ENCODE measurements around the gene HBM. TPM values are rescaled to one million over a fixed set of nuclear protein-coding genes. Genes with fewer than 3 reads are reported as not detected.
"Not testable (repeated sequence)": the region's sequence is repeated elsewhere in the genome, so short reads cannot be mapped to it uniquely, and the experiment has no call there.

HBM gene
- total RNA-seq, 4 donors from 2014 or later: not detected

DNA sequence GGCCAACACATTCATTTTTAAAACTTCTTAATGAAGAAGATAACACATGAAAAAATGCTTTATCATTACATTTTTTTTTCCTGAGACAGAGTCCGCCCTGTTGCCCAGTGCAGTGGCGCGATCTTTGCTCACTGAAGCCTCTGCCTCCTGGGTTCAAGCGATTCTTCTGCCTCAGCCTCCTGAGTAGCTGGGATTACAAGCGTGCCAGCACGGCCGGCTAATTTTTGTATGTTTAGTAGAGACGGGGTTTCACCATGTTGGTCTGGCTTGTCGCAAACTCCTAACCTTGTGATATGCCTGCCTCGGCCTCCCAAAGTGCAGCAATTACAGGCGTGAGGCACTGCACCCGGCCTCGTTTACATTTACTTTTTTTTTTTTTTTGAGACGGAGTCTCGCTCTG is 27.7 kb downstream of the HBM start:
- no peak for DNase-seq (ENCODE audit: low spot score in 2 of 2)
- Histone ChIP-seq H3K4me3 (no peak overlapping the region), H3K27ac (no peak overlapping the region), H3K27me3 (no peaks in the 10 kb centered on the region), H3K4me1 (no peaks in the 10 kb centered on the region), H3K9me3 (no peaks in the 10 kb centered on the region), H3K36me3 (peaks cover 100% of the 10 kb centered on the region)
- 94% methylated on average over 15 of the region's 15 CpGs for WGBS
- no peak for TF ChIP-seq CTCF (IDR thresholded peaks at IDR 0.05)

DNA sequence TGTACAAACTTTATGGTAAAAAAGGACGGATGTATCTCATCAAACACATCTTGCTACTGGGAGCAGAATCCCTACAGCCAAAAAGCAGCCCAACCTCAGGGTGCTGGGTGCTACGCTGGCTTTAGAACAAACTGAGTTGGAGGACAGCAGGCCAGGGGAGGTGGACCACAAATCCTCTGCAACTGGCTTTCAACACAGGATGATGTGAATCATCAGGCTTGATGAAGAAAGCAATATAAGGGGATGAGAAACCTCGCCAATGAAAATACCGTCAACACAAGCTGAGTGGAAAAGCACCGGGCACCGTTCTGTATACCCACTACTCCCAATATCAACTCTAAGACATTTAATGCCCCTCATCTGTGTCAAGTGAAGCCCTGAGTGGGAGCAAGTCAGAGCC is 28.7 kb downstream of the HBM start:
- Histone ChIP-seq H3K4me3 (no peak overlapping the region), H3K27ac (no peak overlapping the region), H3K27me3 (no peaks in the 10 kb centered on the region), H3K4me1 (no peaks in the 10 kb centered on the region), H3K36me3 (peaks cover 100% of the 10 kb centered on the region), H3K9me3 (no peaks in the 10 kb centered on the region)
- TF ChIP-seq CTCF (IDR thresholded peaks at IDR 0.05) (no peak), POLR2A (IDR thresholded peaks at IDR 0.05) (no peak), POLR2AphosphoS5 (IDR thresholded peaks at IDR 0.05) (no peak), EP300 (IDR thresholded peaks at IDR 0.05) (no peak)
- no peak for DNase-seq (ENCODE audit: low spot score in 2 of 2)
- WGBS: 91% methylated on average over 6 of the region's 6 CpGs

- H3K27me3 ChIP-seq: no peaks in the 10 kb centered on the region
- WGBS: 98% methylated on average over 5 of the region's 5 CpGs
- H3K36me3 ChIP-seq: peaks cover 94% of the 10 kb centered on the region
- no peaks in the 10 kb centered on the region for H3K9me3 ChIP-seq
- no peaks in the 10 kb centered on the region for H3K4me1 ChIP-seq
- TF ChIP-seq CTCF (IDR thresholded peaks at IDR 0.05): no peak
- TF ChIP-seq EP300 (IDR thresholded peaks at IDR 0.05): no peak
- TF ChIP-seq POLR2A (IDR thresholded peaks at IDR 0.05): no peak
- TF ChIP-seq POLR2AphosphoS5 (IDR thresholded peaks at IDR 0.05): no peak
- H3K4me3 ChIP-seq: no peak overlapping the region
- no peak for DNase-seq (ENCODE audit: low spot score in 2 of 2)
- no peak overlapping the region for H3K27ac ChIP-seq
Observed at GRCh38 chr16:200388-200787, 34.6 kb downstream of the HBM start.

DNA sequence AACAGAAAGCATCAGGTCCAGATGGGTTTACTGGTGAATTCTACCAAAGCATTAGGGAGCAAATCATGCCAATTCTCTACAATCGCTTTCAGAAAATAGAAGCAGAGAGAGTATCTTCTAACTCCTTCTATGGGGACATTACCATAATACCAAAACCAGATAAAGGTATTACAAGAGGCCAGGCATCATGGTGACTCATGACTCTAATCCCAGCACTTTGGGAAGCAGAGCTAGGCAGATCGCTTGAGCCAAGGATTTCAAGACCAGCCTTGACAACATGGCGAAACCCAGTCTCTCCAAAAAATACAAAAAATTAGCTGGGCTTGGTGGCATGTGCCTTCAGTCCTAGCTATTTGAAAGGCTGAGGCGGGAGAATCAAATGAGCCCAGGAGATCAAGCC is 37.5 kb downstream of the HBM start:
- H3K27ac ChIP-seq: no peak overlapping the region
- WGBS: 94% methylated on average over 4 of the region's 4 CpGs
- no peaks in the 10 kb centered on the region for H3K4me1 ChIP-seq
- H3K27me3 ChIP-seq: no peaks in the 10 kb centered on the region
- TF ChIP-seq EP300 (IDR thresholded peaks at IDR 0.05) (no peak), CTCF (IDR thresholded peaks at IDR 0.05) (no peak)
- H3K4me3 ChIP-seq: no peak overlapping the region
- DNase-seq (ENCODE audit: low spot score in 2 of 2): no peak
- no peaks in the 10 kb centered on the region for H3K9me3 ChIP-seq
- H3K36me3 ChIP-seq: peaks cover 90% of the 10 kb centered on the region

DNA sequence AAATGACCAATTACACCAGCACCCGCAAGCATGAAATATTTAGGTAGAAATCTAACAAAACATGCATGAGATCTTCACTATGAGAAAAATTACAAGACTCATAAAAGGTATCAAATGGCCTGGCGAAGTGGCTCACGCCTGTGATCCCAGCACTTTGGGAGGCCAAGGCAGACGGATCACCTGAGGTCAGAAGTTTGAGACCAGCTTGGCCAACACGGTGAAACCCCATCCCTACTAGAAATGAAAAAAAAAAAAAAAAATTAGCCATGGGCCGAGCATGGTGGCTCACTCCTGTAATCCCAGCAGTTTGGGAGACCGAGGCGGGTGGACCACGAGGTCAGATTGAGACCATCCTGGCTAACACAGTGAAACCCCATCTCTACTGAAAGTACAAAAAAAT is 38.3 kb downstream of the HBM start:
- not testable (repeated sequence) for H3K27ac ChIP-seq; H3K9me3 ChIP-seq; H3K27me3 ChIP-seq; DNase-seq (ENCODE audit: low spot score in 2 of 2); H3K4me1 ChIP-seq; H3K4me3 ChIP-seq
- H3K36me3 ChIP-seq: peaks cover 90% of the 10 kb centered on the region
- 88% methylated on average over 9 of the region's 9 CpGs for WGBS

DNA sequence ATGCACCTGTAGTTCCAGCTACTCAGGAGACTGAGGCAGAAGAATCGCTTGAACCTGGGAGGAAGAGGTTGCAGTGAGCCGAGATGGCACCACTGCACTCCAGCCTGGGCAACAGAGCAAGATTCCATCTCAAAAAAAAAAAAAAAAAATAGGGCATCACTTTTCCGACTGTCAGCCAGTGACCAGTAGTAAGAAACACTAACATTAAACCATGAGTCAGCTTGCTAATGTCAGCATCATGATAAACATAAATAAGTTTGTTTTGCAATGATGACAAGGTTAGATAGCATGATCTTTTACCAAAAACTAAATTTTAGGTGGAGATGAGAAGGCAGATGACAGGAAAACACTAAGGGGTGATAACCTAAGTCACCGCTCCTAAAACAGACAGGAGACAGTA is 43.6 kb downstream of the HBM start:
- DNase-seq (ENCODE audit: low spot score in 2 of 2); H3K9me3 ChIP-seq; H3K4me1 ChIP-seq; H3K27ac ChIP-seq; H3K4me3 ChIP-seq; H3K27me3 ChIP-seq: not testable (repeated sequence)
- H3K36me3 ChIP-seq: peaks cover 93% of the 10 kb centered on the region
- WGBS: 95% methylated on average over 4 of the region's 4 CpGs

- H3K4me3 ChIP-seq; H3K9me3 ChIP-seq; H3K27me3 ChIP-seq; H3K27ac ChIP-seq; DNase-seq (ENCODE audit: low spot score in 2 of 2); H3K4me1 ChIP-seq: not testable (repeated sequence)
- 87% methylated on average over 12 of the region's 14 CpGs for WGBS
- peaks cover 94% of the 10 kb centered on the region for H3K36me3 ChIP-seq
Observed at GRCh38 chr16:211631-212180, 45.9 kb downstream of the HBM start.
